ENCODE measurements around the gene IL34.

IL34 gene

DNA sequence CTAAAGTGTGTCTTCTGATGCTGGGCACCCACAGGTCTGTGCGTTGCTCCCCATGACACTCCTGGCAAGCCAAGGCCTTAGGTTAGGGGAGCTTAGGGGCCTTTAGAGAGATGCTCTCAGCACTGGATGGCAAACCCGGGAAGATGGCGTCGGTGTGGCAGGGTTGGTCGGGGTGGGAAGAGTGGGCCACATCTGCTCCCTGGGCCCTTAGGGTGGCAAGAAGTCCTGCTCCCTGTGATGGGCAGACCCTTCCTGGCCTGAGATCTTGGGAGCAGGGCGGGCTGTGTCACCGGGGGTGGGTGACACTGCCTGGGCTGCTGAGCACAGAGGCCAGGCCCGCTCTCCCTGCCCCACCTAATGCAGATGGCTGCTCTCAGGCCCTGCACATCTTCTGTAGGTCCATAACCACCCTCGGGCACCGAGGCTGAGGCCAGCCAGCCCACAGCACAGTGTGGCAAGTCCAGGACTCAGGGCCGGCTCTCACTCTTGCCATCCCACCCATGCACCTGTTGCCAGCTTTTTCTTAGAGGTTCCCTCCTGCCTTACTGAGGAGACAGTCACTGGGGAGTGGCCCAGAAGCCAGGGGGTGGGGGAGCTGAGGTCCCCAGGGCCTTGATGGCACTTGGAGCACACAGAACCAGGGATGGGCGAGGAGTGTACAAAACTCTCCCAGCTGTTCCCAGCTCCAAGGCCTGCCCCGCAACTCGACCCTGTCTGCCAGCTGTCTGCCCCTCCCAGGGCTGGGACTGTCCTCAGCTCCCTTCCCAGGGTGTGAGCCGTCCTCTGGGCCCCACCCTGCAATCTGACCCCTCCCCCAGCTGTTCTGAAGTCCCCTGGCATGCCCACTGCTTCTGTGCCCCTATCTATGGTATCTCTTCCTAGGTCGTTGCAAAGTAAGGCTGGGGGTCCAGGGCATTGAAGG lies 43.9 kb downstream of the IL34 start:
- no peak for DNase-seq

DNA sequence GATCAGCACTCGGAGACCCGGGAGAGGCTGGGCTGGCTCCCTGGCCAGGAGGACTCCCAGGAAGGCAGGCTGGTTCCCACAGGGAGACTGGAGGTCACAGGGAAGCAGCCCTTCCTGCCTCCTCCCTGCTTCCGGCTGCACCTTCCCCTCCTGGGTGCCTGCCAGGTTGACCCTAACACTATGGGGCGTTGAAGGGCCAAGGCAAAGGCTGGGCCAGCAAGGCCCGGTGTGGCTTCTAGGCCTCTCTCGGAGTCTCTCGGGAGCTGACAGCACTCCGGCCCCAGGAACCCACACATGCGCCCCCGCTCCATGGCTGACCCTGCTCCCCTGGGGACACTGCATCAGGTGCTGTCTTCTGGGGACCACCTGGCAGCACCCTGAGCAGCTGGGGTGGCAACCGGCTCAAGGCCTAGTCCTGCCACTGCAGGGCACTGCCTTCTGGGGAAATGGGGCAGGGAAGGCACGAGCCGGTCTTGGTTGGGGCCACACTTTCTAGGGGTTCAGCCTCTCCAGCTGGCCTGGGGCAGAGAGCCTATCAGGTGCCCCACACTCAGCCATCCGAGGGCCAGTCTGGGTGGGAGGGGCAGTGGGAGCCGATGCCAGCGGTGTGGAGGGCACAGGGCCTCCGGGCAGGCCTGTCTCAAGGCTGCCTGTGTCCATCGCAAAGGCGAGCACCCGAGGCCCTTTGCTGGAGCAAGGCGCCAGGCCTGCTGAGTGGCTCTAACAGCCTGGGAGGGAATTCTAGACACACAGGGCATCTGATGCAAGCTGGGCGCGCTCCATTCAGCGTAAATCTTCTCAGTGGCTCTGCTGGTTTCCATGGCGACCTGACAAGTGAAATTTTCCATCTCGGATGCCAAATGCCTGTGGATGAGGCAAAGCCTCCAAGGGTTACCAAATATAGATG lies 45.1 kb downstream of the IL34 start:
- DNase-seq, result no peak

DNA sequence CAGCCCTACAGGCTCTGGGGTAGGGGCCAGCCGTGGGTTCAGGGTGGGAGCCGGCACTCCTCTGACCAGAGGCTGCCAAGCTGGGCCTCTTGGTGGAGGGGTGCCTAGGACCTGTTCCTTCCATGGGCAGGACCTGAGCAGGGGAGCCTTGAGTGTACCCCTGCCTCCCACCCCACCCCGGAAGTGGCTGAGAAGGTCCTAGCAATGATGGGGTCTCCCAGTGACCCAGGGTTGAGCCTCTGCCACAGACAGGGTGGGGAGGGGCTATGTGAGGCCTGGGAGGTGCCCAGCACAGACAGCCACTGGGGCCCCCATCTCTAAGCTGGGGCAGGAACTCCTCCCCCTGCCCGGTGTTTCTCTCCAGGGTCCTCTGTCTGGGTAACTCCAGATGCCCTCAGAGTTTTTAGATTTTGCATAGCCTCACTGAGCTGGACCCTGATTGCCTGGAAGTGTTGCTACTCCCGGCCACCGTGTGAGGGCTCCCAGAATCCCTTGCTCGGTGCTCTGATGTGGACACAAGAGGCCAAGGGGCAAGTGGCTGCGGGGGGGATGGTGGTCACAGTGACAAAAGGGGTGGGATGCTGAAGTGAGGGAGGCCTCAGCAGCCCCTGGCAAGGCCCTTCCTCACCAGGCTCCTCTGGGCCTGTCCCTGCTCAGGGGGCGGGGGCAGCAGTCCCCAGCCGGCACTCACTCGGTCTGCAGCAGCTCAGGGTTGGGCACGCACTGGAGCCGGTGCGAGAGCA lies 45.9 kb downstream of the IL34 start:
- DNase-seq, result no peak

DNA sequence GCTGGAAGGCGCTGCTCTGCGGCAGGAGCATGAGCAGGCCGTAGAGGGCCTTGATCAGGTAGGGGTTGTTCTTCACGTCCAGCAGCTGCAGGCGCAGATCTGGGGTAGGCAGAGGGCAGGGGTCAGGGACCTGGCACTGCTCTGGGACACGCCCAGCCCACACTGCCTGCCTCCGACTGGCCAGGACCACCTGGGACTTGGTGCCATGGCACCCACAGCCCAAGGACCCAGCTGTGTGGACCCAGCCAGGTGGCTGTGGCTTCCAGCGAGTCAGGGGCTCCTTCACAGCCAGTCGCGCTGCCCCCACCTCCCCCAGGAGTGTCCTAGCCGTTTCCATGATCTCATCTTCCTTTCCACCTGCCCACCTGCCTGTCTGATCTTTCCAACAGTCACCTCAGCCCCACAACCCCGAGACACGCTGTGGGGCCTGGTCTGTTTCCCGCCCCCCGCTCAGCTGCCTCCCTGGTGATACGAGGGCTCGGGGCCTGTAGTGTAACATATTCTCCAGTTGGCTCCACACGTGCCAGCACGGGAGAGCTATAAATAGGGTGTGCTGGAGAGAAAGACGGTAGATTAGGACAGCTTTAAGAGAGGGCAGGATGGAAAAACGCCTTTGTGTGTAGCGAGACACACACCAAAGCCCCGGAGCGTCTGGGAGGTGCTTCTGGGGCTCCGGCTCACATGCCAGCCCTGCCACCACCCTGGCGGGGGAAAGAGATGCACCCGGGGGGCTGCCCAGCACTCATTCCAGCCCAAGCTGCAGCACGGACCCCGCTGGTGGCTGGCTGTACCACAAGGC lies 46.7 kb downstream of the IL34 start:
- no peak for DNase-seq

DNA sequence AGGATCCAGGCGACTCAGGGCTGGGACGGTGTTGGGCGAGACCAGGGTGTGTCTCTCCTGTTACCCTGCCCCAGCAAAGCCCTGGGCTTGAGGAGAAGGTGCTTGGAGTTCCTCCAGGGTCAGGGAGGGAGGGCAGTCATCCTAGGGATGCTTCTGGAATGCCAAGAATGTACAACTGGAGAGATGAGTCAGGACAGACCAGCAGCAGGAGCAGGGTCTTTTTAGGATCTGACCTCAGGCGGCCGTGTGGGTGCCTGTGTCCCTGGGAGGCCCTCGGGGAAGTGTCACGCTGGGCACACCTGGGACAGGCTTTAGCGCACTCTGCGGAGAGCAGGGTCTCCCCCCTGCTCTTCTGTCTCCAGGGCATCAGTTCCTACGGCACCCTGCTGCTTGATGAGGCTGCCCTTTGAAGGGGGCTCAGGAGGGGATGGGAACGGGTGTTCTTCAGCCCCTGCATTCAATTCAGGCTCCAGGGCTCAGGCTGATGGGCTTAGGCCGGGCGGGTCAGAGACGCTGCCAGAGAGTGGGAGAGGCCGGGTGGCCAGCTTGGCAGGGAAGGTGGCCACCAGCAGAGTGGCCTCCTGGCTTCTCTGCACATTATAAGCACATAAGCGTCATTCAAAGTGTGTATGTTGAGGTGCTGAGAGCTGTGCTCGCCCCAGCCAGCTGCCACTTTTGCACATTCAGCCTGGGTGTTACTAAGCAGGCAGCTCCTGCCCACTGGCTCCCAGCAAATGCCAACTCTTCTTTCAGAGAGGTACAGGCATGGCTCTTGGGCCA lies 47.9 kb downstream of the IL34 start:
- no peak for DNase-seq

DNA sequence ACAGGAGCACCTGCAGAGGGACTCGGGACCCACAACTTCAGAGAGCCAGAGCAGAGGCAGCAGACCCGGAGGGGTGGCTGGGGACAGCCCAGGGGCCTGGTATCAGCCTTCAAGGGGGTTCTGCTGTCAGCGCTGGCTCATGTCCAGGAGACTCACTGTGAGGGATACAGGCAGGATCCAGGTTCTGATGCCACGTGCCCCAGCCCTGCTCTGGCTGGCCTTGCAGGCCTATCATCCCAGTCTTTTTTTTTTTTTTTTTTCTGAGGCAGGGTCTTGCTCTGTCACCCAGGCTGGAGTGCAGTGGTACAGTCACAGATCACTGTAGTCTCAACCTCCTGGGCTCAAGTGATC lies 48.5 kb downstream of the IL34 start:
- no peak for DNase-seq

DNA sequence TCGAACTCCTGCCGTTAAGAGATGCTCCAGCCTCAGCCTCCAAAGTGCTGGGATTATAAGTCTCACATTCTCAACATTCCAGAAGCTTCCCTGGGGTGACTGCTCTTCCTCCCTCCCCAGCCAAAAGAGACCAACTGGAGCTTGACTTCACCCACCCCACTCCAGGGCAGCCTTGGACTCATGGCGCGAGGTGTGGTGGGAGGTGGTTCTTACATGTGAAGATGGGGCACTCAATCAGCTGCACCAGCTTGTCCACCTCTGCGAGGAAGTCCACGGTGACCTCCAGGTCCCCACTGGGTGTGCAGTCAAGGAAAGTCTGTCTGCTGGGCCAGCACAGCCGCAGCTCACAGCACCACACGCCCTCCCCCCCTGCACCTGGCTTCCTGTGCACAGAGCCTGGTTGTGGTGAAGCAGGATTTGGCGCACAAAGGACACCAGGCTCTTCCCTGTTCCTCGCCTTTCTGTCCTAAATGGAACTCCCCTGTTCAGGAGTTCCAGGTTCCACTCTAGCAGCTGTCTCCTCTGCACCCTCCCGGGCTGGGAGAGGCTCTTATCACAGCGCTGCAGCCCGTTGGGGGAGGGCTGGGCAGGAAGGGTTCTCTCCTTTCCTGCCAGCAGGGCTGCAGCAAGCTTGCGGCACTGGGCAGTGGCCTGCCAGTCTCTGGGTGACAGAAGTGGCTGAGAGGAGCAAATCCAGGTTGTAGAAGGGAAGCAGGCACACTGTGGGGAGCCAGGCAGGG lies 49.1 kb downstream of the IL34 start:
- peak; percentile 58 to 72 for DNase-seq

DNA sequence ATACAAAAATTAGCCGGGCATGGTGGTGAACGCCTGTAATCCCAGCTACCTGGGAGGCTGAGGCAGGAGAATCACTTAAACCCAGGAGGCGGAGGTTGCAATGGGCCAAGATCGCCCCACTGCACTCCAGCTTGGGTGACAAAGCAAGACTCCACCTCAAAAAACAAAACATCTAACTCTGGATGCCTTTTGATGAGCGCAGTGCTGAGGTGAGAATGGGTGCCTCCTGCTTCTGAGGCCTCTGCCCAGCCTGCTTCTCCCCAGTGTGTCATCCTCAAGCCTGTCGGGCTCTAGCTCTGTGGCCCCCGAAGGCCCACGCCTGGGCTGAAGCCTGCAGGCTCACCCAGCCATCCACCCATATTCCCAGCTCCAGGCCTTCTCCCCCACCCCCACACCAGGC lies 50.0 kb downstream of the IL34 start:
- no peak for DNase-seq

DNA sequence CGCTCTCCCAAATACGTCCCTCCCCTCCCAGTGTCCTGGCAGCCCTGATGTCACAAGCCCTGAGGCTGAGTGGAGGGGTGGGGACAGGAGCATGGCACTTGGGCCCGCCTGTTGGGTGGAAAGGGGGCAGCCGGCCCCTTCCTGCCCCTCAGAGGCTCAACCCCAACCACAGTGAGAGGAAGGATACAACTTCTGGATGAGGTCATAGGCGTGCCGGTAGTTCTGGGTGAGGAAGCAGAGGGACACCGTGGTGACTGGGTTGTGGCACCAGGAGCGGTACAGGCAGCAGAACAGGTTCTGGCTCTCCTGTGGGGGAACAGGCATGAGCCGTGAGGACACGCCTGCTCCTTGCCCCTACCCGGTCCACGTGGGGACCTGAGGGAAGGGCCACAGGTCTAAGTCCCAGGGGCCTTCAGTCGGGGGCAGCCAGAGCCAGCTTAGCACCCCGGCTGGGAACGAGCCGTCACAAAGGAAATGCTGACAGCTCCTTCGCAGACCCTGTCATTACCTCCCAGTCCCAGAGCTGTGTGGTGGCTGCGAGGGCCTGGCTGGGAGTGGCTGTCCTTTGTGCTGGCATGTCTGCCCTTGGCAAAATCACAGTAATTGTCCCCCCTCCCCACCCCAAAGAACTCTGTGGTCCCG lies 50.7 kb downstream of the IL34 start:
- DNase-seq, result peak; percentile 94

DNA sequence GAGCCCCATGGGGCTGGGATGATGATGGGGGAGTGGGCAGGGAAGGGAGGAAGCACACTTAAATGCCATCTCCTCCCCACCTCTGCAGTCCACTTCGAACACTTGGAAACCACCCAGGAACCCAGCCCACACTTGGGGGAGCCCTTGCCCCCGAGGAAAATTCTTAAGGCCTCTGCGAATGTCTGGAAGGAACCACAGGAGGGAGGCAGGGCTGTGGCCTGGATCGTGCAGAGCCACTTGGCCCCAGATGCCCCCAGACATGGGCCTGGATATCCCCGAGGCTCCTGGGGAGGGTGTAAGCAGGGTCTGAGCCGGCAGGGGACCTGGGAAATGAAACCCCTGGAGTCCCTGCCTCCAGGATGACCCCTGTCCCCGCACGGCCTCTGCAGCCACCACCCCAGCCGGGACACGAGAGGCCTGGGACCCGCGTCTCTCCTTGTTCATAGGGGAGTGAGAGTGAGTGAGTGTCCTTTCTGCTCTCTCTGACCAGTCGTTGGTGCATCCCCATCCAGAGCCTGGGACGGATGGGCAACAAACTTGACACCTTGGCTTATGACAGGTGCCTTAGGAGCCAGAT lies 51.3 kb downstream of the IL34 start:
- no peak for DNase-seq

DNA sequence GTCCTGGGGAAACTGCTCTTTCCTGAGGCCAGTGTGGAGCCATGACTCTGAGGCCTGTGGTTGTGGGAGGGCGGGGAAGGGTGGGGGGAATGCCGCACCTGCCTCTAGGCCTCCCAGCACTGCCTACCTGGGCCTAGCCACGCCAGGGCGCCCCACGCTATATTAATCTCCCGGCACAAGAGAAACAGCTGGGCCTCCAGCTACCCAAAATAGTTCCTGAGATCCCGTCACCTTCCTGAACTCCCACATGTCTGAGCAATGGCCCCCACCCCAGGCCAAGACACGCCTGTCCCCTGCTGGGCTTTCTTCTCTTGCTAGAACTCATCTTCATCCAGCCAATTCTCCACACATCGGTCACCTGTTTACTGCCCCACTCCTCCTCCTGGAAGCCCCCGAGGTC lies 52.5 kb downstream of the IL34 start:
- no peak for DNase-seq

DNA sequence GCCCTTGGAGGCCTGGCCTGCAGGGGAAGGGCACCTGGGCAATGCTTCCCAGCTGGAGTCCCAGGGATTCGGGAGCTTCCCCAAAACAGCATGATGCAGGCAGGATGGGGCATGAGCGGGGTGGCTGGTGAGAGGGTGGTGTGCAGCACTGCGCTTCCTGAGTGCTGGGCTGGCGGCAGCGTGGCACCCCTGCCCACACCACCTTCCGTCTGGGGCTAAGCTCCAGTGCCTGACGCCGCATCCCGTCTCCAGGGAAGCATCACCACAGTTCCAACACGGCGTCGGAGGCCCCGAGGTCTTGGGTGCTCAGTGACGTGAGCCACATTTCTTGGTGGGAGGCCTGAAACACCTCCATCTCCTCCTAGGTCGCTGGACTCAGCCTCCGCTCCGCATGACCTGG lies 53.3 kb downstream of the IL34 start:
- DNase-seq, result no peak

DNA sequence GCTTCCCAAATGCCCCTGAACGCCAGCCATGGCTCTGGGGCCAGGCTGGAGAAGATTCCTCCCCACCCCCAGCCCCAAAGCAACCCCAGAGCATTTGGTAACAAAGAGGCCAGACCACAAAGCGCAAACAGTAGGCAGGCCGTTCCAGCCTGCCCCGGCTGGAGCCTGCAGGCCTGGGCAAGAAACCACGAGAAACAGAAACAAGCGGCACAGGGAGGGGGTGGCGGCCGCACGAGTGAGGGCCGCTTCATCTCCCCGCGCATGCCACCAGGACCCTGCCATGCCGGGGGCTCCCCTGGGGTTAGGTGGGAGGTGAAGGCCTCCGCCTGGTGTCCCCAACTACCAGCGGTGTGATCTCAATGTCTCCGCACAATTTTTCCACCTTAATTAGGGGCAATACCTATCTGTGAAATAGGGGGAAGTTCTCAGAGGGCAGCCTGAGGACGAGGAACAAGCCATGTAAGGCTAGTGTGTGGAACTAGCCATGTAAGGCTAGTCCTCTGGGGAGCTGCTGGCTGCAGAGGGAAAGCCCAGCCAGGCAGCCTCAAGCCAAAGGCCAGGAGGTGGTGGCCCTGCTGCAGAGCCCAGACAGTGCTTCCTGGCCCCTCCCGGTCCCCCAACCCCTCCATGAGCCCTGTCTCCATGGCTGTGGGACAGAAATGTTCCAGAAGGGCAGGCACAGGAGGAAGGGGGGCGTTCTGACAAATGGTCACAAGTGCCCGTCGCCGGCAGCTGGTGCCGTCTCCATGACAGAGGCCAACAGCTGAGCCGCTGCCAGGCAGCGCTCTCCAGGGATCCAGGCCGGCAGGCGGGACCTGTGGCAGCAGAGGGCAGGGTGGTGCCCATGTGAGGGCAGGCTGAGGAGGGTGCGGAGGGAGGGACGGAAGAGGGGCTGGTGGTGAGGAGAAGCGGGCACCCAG lies 54.0 kb downstream of the IL34 start:
- DNase-seq, result no peak

DNA sequence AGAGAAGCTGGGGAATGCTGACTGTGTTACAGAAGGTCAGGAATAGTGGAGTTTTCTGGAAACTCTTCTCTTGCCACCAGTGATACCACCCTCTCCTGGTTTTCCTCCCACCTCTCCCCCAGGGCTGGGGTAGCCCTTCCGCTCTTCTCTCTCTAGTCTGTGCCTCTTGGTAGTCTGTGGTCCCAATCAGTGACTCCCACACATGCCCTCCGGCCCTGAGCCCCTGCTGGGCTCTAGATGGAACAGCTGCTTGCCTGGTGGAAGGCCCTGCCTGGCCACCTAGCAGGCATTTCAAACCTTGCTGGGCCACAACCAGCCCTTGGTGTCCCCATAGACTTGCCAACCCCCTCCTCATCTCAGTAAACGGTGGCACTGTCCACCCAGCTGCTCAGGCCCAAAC lies 54.7 kb downstream of the IL34 start:
- no peak for DNase-seq

DNA sequence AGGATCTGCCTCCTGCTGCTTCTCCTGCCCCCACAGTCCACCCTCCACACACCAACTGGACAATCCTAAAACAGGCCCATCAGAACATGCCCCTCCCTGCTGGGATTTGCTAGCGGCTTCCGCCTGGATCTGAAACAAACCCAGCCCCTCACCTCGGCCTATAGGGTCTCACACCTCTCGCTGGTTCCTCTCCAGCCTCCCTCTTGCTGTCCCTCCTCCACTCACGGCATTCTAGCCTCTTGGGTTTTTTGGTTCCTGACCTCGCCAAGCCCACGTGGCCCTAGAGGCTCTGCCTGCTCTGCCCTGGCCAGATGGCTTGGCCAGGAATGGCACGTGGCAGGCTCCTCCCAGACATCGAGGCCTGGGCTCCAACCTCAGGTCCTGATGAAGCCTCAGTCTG lies 55.2 kb downstream of the IL34 start:
- DNase-seq, result no peak

DNA sequence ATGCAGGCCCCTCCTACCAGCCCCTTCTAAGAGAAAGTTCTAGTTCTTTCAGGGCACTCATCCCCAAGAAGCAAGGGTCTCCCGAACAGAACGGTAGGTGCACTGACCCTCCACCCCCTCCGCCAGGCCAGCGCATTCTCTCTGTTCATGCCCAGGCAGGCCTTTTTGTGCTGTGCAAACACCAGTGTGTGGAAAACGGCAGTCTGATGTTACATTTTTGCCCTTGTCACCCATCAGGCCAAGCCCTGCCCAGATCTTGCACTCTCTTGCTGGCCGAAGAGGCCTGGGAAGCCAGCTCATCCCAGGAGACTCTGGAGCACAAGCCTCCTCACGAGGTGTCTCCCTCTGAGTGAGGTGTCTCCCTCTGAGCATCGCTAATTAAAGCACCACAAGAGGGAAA lies 55.6 kb downstream of the IL34 start:
- no peak for DNase-seq

DNA sequence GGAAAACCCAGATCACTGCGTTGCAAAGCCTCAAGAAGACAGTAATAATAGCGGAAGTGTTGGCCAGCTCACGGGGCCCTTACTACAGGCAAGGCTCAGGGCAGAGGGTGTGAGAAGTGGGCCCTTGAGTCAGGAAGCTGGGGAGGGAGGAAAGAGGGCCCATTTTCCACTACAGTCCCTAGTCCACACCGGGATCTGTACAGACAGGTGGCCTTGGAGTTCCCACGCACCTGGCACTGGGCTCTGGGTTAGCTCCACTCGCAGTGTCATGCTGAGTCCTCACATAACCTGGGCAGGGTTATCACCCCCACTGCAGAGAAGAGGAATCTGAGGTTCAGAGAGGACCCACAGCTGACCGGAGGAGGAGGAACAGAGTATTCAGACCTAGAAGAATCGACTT lies 56.3 kb downstream of the IL34 start:
- DNase-seq, result no peak

DNA sequence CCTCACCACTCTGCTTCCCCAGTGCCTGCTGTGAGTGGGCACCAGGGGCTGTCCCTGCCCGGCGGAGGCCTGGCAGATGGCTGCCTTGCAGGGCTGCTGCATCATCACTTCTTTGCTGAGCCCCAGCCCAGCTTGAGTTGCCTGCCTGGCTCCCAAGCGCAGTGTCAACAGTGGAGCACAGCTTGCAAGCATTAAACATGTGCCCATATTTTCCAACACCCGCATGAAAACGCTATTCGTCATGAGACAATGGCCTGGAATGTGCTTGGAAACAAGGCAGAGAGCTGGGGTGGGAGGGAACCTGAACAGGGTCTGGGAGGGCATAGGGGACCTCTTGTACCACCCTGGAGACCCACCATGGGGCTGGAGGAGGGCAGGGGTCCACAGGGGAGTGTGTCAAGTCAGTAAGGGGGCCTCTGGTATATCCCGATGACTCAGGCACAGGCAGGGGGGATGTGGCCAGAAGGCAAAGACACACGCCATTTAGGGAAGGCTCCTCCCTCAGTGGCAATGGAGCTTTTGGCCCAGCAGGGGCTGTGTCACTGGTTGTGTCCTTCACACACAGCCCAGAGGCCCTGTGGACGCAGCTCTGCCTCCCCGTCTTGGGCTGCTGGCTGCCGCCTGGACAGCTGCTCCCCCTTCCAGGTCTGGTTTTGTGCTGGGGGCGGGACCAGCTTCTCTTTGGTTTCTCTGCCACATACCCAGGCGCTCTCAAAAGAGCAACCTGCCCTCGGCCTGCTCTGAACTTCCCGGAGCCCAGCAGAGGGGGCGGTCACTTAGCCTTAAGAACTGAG lies 56.9 kb downstream of the IL34 start:
- no peak for DNase-seq
